Tibial artery (tissue), 4 donors: ENCODE data around the gene HSPA12B.

ENCODE experiments used
- DNase-seq, 2 donors: peaks; one replicate each; pipeline ENCODE4 v3.0.0-alpha.2; 2019
- H3K27ac ChIP-seq, 2 donors: fragments of 200-600 bp; sonication (generic) in 1 of 2; 1 replicate in 1 of 2; 2 replicates in 1 of 2; pipeline ENCODE4 v1.5.1; 2018 to 2019; ENCODE audit warnings: mild to moderate bottlenecking in 1 of 2
- H3K27me3 ChIP-seq, 2 donors: fragments of 200-600 bp; sonication (generic) in 1 of 2; one replicate each; pipeline versions ENCODE4 v1.5.1 to v1.6.0; 2016 to 2019
- H3K36me3 ChIP-seq, 3 donors: fragments of 200-600 bp; sonication (generic) in 2 of 3; one replicate each; pipeline ENCODE4 v1.5.1; 2016 to 2019; ENCODE audit warnings: mild to moderate bottlenecking in 2 of 3
- H3K4me1 ChIP-seq, 4 donors: fragments of 200-600 bp; sonication (generic) in 2 of 4; 1 replicate in 3 of 4; 2 replicates in 1 of 4; pipeline ENCODE4 v1.5.1; 2016 to 2019
- H3K4me3 ChIP-seq, 2 donors: fragments of 200-600 bp; sonication (generic) in 1 of 2; 1 replicate in 1 of 2; 2 replicates in 1 of 2; pipeline ENCODE4 v1.5.1; 2018 to 2019; ENCODE audit warnings: mild to moderate bottlenecking in 2 of 2
- H3K9me3 ChIP-seq, 3 donors: fragments of 200-600 bp; sonication (generic) in 1 of 3; one replicate each; pipeline ENCODE4 v1.5.1; 2016 to 2019
- CTCF ChIP-seq, 2 experiments: fragments of 200-600 bp in 1 of 2; fragments of 450-650 bp in 1 of 2; IDR thresholded peaks; one replicate each; pipeline ENCODE4 v1.5.1; 2017 to 2019; ENCODE audit warnings: antibody characterized with exemption in 2 of 2, mild to moderate bottlenecking in 1 of 2, moderate library complexity in 1 of 2
- intact Hi-C: fragments of 100-400 bp; cut with DNase I; formaldehyde crosslinking; loops from one replicate; pipeline ENCODE4 v1.15.0; 2023; ENCODE audit warnings: low total_unique reads

HSPA12B gene

GRCh38 chr20:3745686-3746173 lies 13.2 kb downstream of the HSPA12B start:
- no peak for DNase-seq
- no peak overlapping the region for H3K27ac ChIP-seq
- peaks cover 0 to 4% (median 0%) of the 10 kb centered on the region in 3 donors for H3K36me3 ChIP-seq
- peaks cover 0 to 45% of the 10 kb centered on the region in 2 donors for H3K27me3 ChIP-seq
- peaks cover 0 to 7% (median 0%) of the 10 kb centered on the region in 4 donors for H3K4me1 ChIP-seq
- no peaks in the 10 kb centered on the region for H3K9me3 ChIP-seq
- intact Hi-C loops = no loop called here
- no peak for TF ChIP-seq CTCF (IDR thresholded peaks at IDR 0.05)
- H3K4me3 ChIP-seq = no peak overlapping the region

- Histone ChIP-seq H3K4me1 (peaks cover 0 to 15% (median 0%) of the 10 kb centered on the region in 4 donors), H3K4me3 (no peak overlapping the region), H3K9me3 (no peaks in the 10 kb centered on the region), H3K27ac (no peak overlapping the region), H3K27me3 (peaks cover 0 to 51% of the 10 kb centered on the region in 2 donors), H3K36me3 (peaks cover 0 to 4% (median 0%) of the 10 kb centered on the region in 3 donors)
- intact Hi-C loops = no loop called here
- no peak for DNase-seq
- no peak for TF ChIP-seq CTCF (IDR thresholded peaks at IDR 0.05)
Measured at GRCh38 chr20:3747471-3747870, 15.0 kb downstream of the HSPA12B start.

- intact Hi-C loops = no loop called here
- peaks cover 0 to 15% (median 0%) of the 10 kb centered on the region in 4 donors for H3K4me1 ChIP-seq
- H3K4me3 ChIP-seq = no peak overlapping the region
- no peak for DNase-seq
- no peak for TF ChIP-seq CTCF (IDR thresholded peaks at IDR 0.05)
- peaks cover 0 to 51% of the 10 kb centered on the region in 2 donors for H3K27me3 ChIP-seq
- no peaks in the 10 kb centered on the region for H3K9me3 ChIP-seq
- peaks cover 0 to 4% (median 0%) of the 10 kb centered on the region in 3 donors for H3K36me3 ChIP-seq
- H3K27ac ChIP-seq = no peak overlapping the region
Measured at GRCh38 chr20:3748073-3748472, 15.6 kb downstream of the HSPA12B start.

GRCh38 chr20:3749087-3749688 lies 16.7 kb downstream of the HSPA12B start:
- TF ChIP-seq CTCF (IDR thresholded peaks at IDR 0.05) = no peak
- Histone ChIP-seq H3K4me1 (peaks cover 0 to 15% (median 0%) of the 10 kb centered on the region in 4 donors), H3K9me3 (no peaks in the 10 kb centered on the region), H3K36me3 (peaks cover 0 to 7% (median 0%) of the 10 kb centered on the region in 3 donors), H3K4me3 (no peak overlapping the region), H3K27me3 (peaks cover 0 to 51% of the 10 kb centered on the region in 2 donors), H3K27ac (no peak overlapping the region)
- intact Hi-C loops = no loop called here
- DNase-seq = no peak

- peaks cover 0 to 15% (median 0%) of the 10 kb centered on the region in 4 donors for H3K4me1 ChIP-seq
- no peak for DNase-seq
- peaks cover 0 to 12% (median 0%) of the 10 kb centered on the region in 3 donors for H3K36me3 ChIP-seq
- TF ChIP-seq CTCF (IDR thresholded peaks at IDR 0.05) = peak; percentile 30 to 38
- intact Hi-C loops = no loop called here
- H3K27ac ChIP-seq = no peak overlapping the region
- no peaks in the 10 kb centered on the region for H3K9me3 ChIP-seq
- peaks cover 0 to 49% of the 10 kb centered on the region in 2 donors for H3K27me3 ChIP-seq
- H3K4me3 ChIP-seq = no peak overlapping the region
Measured at GRCh38 chr20:3749689-3750531, 17.4 kb downstream of the HSPA12B start.
